SK-MEL-5 (cell line): ENCODE measurements around the gene LASP1. TPM values are rescaled to one million over a fixed set of nuclear protein-coding genes. Genes with fewer than 3 reads are reported as not detected.
"Not testable (repeated sequence)": the region's sequence is repeated elsewhere in the genome, so short reads cannot be mapped to it uniquely, and the experiment has no call there.

Experiments used
- DNase-seq: peaks from one replicate; pipeline ENCODE4 v3.0.0-alpha.2; 2016; ENCODE audit warnings: low read depth, low spot score
- in situ Hi-C: cut with HindIII; loops from 2 replicates; pipeline ENCODE4 v1.10.0; 2016; ENCODE audit warnings: low sequenced_read_pairs, high pct_unique_total_duplicates, low pct_unique_long_range_greater_than_20kb
- total RNA-seq: library from RNA; depleted of rRNA; stranded (reverse); fragments of >200 nt; shearing (Covaris generic); gene quantifications from 2 replicates; pipeline ENCODE4 v1.2.3, GENCODE V29; 2014

LASP1 gene
- total RNA-seq, 1 experiment from 2014 or later, result 16.8 TPM

DNA sequence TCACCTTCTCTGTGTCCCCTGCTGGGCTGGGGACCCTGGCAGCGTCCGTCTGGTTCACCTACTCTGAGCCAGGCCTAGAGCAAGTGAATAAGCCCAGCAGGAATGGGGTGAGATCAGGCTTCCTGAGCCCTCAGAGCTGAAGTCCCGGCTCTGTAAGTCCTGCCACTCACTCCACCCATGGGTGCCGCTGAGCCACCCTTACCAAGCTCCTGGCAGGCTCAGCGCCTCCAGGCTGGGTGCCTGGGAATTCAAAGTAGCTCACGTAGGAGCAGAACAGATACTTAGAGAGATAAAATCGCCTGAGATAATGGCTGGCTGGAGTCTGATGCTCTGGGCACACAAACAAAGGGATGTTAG, 45.8 kb downstream of the LASP1 start:
- no peak for DNase-seq
- in situ Hi-C loops, result no loop called here

DNA sequence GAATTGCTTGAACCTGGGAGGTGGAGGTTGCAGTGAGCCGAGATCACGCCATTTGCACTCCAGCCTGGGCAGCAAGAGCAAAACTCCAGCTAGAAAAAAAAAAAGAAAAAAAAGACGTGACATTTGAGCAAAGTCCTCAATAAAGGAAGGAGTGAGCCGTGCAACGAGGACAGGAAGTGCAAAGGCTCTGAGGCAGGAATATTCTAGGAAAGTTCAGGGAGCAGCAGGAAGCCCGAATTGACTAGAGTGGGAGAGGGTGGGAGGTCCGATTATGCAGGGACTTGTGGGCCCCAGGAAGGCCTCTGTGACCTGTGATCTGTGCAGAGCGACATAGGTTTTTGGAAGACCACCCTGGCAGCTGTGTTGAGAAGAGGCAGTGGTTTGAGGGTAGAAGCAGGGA, 46.9 kb downstream of the LASP1 start:
- DNase-seq, result no peak
- in situ Hi-C loops, result no loop called here

DNA sequence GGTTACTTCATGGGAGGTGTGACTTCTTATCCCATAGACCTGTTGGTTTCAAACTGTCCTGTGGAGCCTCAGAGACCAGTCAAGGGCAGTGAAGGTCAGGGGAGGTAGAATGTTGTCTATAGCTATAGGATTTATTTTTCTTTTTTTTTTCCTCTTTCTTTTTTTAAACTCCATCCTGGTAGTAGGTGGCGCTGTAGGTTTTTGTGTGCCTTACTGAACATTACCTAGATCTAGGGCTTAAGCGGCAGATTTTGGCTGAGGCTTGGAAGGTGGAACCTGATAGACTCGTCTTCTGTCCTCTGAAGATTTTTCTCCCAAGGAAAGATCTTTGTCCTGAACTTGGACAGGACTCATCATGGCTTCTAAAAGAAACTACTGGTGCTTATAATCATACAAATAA, 47.4 kb downstream of the LASP1 start:
- in situ Hi-C loops, result no loop called here
- peak; percentile 34 for DNase-seq

DNA sequence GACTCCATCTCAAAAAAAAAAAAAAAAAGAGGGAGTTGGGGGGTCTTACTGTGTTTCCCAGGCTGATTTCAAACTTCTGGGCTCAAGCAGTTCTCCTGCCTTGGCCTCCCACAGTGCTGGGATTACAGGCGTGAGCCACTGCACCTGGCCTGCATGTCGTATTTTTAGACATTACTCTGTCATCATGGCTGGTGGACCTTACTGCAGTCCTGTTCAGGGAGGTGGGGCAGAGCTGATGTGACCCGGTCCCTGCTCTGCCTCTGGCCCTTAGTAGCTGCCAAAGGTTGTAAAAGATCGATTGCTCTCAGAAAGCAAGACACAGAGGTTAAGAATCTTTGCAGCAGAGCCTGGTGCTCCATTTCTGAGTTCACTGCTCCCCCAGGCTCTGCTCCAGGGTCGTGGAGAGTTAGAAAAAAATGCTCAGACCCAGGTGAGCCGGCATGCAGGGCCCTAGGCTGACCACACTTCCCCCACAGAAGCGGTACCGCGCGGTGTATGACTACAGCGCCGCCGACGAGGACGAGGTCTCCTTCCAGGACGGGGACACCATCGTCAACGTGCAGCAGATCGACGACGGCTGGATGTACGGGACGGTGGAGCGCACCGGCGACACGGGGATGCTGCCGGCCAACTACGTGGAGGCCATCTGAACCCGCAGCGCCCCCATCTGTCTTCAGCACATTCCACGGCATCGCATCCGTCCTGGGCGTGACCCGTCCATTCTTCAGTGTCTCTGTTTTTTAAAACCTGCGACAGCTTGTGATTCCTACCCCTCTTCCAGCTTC, 48.5 kb downstream of the LASP1 start:
- no peak for DNase-seq
- in situ Hi-C loops, result no loop called here

DNA sequence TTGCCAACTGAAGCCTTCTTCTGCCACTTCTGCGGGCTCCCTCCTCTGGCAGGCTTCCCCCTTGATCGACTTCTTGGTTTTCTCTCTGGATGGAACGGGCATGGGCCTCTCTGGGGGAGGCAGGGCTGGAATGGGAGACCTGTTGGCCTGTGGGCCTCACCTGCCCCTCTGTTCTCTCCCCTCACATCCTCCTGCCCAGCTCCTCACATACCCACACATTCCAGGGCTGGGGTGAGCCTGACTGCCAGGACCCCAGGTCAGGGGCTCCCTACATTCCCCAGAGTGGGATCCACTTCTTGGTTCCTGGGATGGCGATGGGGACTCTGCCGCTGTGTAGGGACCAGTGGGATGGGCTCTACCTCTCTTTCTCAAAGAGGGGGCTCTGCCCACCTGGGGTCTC, 49.1 kb downstream of the LASP1 start:
- in situ Hi-C loops, result no loop called here
- DNase-seq, result no peak

DNA sequence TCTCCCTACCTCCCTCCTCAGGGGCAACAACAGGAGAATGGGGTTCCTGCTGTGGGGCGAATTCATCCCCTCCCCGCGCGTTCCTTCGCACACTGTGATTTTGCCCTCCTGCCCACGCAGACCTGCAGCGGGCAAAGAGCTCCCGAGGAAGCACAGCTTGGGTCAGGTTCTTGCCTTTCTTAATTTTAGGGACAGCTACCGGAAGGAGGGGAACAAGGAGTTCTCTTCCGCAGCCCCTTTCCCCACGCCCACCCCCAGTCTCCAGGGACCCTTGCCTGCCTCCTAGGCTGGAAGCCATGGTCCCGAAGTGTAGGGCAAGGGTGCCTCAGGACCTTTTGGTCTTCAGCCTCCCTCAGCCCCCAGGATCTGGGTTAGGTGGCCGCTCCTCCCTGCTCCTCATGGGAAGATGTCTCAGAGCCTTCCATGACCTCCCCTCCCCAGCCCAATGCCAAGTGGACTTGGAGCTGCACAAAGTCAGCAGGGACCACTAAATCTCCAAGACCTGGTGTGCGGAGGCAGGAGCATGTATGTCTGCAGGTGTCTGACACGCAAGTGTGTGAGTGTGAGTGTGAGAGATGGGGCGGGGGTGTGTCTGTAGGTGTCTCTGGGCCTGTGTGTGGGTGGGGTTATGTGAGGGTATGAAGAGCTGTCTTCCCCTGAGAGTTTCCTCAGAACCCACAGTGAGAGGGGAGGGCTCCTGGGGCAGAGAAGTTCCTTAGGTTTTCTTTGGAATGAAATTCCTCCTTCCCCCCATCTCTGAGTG, 49.6 kb downstream of the LASP1 start:
- in situ Hi-C loops, result no loop called here

DNA sequence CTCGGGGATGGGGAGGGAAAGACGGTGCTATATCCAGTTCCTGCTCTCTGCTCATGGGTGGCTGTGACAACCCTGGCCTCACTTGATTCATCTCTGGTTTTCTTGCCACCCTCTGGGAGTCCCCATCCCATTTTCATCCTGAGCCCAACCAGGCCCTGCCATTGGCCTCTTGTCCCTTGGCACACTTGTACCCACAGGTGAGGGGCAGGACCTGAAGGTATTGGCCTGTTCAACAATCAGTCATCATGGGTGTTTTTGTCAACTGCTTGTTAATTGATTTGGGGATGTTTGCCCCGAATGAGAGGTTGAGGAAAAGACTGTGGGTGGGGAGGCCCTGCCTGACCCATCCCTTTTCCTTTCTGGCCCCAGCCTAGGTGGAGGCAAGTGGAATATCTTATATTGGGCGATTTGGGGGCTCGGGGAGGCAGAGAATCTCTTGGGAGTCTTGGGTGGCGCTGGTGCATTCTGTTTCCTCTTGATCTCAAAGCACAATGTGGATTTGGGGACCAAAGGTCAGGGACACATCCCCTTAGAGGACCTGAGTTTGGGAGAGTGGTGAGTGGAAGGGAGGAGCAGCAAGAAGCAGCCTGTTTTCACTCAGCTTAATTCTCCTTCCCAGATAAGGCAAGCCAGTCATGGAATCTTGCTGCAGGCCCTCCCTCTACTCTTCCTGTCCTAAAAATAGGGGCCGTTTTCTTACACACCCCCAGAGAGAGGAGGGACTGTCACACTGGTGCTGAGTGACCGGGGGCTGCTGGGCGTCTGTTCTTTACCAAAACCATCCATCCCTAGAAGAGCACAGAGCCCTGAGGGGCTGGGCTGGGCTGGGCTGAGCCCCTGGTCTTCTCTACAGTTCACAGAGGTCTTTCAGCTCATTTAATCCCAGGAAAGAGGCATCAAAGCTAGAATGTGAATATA, 50.8 kb downstream of the LASP1 start:
- in situ Hi-C loops, result no loop called here
- DNase-seq, result no peak

More for the DNA sequence above, 49.6 kb downstream of the LASP1 start:
- no peak for DNase-seq

DNA sequence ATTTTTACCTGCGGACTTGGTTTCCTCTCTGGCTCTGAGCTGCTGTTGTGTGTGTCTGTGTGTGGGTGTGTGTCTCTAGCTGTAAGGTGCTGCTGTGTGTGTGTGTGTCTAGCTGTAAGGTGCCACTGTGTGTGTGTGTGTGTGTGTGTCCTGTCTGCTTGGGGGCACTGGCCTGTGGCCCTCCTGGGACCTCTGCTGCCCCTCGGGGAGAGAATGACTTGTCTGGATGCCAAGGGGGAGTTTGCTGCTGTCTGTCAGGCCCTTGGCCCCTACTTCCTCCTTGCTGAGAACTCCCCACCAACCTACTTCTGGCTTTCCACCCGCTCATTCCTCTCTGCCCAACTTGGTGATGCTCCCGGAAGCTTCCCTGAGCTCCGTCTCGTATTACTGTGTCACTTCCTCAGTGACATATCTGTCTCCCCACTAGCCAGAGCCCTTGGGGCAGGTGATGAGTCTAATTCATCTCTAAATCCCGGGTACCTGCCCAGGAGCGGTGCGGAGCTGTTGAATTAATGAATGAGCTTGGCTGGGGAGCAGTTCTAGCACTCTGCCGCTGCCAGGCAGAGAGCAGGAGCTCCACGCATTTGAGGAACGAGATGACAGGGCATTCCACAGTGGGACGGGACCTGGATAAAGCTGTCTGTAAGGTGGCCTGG, 52.0 kb downstream of the LASP1 start:
- DNase-seq, result no peak
- in situ Hi-C loops, result no loop called here

DNA sequence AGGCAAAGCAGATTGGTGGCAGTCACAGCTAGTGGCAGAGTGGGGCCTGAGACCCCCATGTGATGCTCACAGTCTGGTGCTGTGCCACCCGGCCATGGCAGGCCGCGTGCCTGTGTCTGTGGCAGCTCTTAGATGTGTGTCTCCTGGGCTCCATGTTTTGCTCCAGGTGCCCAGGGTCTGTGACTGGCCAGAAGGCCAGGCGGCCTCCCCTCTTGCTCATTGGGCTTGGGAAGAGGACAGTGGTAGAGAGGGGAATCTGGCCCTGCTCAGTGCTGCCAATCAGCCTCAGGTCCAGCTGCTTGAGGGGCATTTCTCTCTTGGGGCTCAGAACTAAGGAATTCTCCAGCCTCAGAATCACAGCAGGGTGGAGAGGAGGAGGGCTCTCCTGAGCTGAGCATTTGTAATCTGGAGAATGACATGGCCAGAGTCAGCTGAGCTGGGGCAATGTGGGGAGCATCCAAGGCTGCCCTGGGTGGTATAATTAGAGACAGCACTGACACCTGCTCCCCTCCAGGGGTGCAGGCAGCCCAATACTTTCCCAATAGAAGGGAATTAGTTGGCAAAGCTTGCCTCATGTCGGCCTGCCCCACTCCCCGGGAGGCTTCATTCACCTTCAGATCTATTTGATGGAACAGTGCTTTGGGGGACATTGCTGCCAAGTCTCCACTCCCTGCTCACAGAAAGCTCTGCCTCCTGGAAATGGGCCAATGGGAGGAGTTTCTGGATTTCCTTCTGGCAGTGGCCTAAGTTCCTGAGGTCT, 52.9 kb downstream of the LASP1 start:
- peak; percentile 32 for DNase-seq
- in situ Hi-C loops, result no loop called here

DNA sequence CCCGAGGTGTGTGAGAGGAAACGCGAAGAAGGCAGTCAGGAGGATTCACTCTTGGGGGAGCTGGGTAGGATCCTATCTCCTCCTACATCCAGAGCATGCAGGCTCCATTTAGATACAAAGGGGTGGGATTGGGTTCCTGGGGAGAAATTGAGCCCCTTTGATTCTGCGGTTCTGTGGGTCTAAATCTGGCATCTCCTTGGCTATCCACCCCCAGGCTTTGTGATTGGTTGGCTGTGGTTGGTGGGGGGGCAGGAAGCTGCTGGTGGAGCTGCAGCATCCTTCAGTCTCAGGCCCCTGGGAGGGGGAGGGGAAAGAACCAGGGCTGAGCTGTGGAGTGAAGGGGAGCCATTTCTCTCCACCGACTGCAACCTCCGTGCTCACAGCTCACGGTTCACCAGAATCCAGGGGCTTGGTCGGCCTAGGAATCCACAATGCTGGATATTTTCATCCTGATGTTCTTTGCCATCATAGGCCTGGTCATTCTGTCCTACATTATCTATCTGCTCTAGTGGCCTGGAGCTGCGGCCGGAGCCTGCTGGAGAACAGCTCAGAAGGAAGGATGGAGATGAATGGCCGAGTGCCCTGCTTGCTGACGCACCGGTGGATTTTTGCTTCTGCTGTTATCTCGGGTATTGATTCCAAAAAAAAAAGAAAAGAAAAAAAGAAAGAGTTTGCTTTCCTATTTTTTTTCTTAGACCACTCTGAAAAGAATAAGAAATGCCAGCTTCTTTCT, 55.6 kb downstream of the LASP1 start, which contains the start of gene LASP1NB:
Gene LASP1NB (plus strand): TSS at position 352 of the 733 bp plus-strand sequence.
- in situ Hi-C loops, result no loop called here
- DNase-seq, result no peak

DNA sequence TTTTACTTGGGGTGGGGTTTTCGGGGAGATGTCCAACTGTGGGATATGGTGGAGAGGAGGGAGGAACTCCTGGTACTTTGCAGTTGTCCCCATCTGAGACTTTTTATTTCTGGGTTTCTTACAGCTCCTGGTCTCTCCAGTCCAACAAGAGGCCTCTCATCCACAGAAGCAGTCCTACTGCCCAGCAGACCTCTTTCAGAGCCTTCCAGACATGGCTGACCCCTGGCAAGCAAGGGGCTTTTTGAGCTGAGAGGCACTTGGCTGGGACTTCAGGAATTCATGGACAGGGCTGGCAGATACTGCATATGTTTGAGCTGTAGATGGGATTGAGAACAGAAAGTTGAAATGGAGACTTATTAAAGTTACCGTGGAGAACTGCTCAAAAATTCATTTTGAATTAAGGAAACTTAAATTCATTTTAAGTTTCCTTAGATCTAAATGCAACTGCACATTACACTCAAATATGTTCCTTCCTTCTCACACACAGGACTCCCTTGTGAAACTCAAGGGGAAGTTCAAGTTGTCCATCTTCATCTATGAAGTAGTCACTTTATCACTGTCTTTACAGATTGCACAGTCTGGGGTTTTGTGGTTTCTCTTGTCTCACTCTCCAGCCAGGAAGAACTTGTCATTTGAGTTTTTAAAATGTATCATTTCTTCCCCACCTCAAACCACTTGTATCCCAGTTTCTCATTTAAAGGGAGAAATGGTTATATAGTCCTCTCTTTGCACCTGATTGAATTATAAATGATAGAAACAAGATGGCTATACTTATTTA, 56.6 kb downstream of the LASP1 start:
- in situ Hi-C loops, result no loop called here
- DNase-seq, result no peak

DNA sequence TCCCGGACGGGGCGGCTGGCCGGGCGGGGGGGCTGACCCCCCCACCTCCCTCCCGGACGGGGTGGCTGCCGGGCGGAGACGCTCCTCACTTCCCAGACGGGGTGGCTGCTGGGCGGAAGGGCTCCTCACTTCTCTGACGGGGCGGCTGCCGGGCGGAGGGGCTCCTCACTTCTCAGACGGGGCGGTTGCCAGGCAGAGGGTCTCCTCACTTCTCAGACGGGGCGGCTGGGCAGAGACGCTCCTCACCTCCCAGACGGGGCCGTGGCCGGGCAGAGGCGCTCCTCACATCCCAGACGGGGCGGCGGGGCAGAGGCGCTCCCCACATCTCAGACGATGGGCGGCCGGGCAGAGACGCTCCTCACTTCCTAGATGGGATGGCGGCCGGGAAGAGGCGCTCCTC, 60.9 kb downstream of the LASP1 start:
- in situ Hi-C loops, DNase-seq: not testable (repeated sequence)

DNA sequence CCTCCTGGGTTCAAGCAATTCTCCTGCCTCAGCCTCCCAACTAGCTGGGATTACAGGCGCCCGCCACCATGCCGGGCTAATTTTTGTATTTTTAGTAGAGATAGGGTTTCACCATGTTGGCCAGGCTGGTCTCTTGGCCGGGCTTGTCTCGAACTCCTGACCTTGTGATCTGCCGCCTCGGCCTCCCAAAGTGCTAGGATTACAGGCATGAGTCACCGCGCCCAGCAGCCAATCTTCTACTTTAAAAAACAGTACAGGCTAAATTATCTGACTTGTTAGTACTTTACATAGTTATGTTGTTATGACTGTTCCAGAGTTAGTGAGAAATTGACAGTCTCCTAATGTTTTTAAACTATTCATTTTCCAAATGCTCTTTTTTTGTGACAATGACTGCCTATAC, 64.1 kb downstream of the LASP1 start:
- DNase-seq, in situ Hi-C loops: not testable (repeated sequence)

DNA sequence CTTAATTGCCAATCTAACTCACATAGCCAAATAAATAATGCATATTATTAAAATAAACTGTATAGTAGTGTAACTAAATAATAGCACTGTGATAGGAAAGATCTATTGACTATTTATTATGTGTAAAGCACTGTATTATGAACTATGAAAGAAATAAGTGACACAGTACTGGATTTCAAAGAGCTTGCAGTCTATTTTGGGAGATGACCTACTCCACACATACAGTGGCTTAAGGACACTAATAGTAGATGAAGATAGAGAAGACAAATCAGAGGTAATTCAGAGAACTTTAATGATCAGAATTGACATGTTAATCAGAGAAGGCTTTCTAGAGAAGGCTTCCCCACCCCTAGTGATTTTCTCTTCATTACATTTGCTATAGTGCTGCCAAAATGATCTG, 70.1 kb downstream of the LASP1 start:
- DNase-seq, result no peak
- in situ Hi-C loops, result no loop called here

DNA sequence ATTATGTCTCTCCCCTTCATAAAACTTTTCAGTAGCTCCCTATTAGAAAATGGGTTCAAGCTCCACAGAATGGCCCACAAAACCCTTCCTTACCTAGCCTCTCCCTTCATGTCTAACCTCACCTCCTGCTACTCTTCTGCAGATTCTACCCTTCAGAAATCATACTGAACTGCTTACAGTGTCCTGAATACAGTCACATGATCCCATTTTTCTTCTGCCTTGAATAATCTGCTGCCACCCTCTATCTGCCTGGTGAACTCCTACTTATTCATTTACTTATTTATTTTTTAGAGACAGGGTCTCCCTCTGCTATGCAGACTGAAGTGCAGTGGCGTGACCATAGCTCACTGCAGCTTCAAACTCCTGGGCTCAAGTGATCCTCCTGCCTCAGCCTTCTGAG, 70.5 kb downstream of the LASP1 start:
- in situ Hi-C loops, result no loop called here
- DNase-seq, result no peak
